ENCODE measurements around the gene PPP2R2C. TPM values are rescaled to one million over a fixed set of nuclear protein-coding genes. Genes with fewer than 3 reads are reported as not detected.

PPP2R2C gene
- total and polyA plus RNA-seq, 2 experiments from 2014 or later, result not detected

DNA sequence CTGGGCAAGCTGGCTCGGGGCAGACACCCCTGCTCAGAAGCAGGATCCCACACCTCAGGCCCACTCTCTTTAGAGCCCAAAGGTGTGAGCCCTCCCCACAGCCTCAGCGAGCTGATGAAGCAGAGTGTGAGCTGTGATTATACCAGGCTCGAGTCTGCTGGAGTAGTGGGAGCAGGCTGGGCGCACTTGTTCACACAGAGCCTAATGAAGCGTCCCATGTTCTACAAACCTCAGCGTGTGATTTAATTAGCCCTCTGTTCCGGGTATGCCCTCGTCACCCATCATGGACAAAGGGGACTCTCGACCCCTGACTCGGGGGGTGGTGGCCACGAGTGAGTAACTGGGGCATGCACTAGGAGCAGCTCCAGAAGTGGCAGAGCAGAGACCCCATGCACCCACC lies 62.3 kb downstream of the PPP2R2C start:
- no peak overlapping the region for H3K4me3 ChIP-seq
- in situ Hi-C loops (cut with MboI), result no loop called here
- no peak overlapping the region for H3K27ac ChIP-seq
- no peak overlapping the region for H2AFZ ChIP-seq
- H3K9me2 ChIP-seq (ENCODE audit: insufficient read depth), result no peaks in the 10 kb centered on the region
- no peaks in the 10 kb centered on the region for H3F3A ChIP-seq (ENCODE audit: insufficient read depth)
- no peak for DNase-seq
- no peaks in the 10 kb centered on the region for H4K20me1 ChIP-seq (ENCODE audit: insufficient read depth)
- WGBS, 2 experiments (ENCODE audit: low coverage in 1 of 2, low lambda C conversion rate in 2 of 2, missing lambda C conversion rate in 2 of 2), result 39 to 40% methylated on average over 11 of the region's 11 CpGs
- no peaks in the 10 kb centered on the region for H3K4me1 ChIP-seq (ENCODE audit: insufficient read depth)
- TF ChIP-seq EZH2 (IDR thresholded peaks at IDR 0.05; ENCODE audit: insufficient read depth, poor library complexity, severe bottlenecking) (no peak), EZH2phosphoT487 (IDR thresholded peaks at IDR 0.05; ENCODE audit: insufficient read depth, low read depth) (no peak)
- no peak overlapping the region for H3K9ac ChIP-seq
- no peaks in the 10 kb centered on the region for H3K36me3 ChIP-seq (ENCODE audit: low read depth)
- H3K4me2 ChIP-seq (ENCODE audit: unreplicated experiment), result no peak overlapping the region
- peaks cover 1% of the 10 kb centered on the region; the same call in 1 of the 2 replicates for H3K27me3 ChIP-seq (replicated peaks; ENCODE audit: insufficient read depth)
- H3K9me3 ChIP-seq (ENCODE audit: low read depth), result no peaks in the 10 kb centered on the region
- no peaks in the 10 kb centered on the region for H3K79me2 ChIP-seq (ENCODE audit: insufficient read depth)

DNA sequence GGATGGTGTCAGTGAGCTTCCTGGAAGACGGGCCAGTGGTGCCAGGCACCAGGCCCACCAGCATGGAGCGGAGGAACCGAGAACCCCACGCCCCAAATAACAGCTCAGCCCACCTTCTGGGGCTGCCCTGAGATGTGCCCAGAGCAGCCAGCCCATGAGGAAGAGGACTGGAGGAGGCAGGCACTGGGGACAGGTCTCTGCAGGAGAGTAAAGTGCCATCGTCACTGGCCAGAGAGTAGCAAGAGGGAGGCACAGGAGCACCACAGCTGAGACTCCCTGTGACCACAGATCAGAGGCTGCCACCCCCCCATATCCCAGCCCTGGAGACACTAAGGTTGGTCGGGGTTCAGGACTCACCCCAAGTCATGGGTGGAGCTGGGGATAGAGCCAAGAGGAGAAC lies 63.0 kb downstream of the PPP2R2C start:
- Histone ChIP-seq H4K20me1 (ENCODE audit: insufficient read depth) (no peaks in the 10 kb centered on the region), H3K27ac (no peak overlapping the region), H3K9me3 (ENCODE audit: low read depth) (no peaks in the 10 kb centered on the region), H3K9ac (no peak overlapping the region), H3K4me2 (ENCODE audit: unreplicated experiment) (no peak overlapping the region), H3K4me1 (ENCODE audit: insufficient read depth) (no peaks in the 10 kb centered on the region), H2AFZ (no peak overlapping the region), H3F3A (ENCODE audit: insufficient read depth) (no peaks in the 10 kb centered on the region), H3K36me3 (ENCODE audit: low read depth) (no peaks in the 10 kb centered on the region), H3K4me3 (no peak overlapping the region), H3K27me3 (replicated peaks; ENCODE audit: insufficient read depth) (peaks cover 8% of the 10 kb centered on the region; the same call in 1 of the 2 replicates), H3K79me2 (ENCODE audit: insufficient read depth) (no peaks in the 10 kb centered on the region), H3K9me2 (ENCODE audit: insufficient read depth) (no peaks in the 10 kb centered on the region)
- DNase-seq, result no peak
- TF ChIP-seq EZH2 (IDR thresholded peaks at IDR 0.05; ENCODE audit: insufficient read depth, poor library complexity, severe bottlenecking), result no peak
- in situ Hi-C loops (cut with MboI), result no loop called here
- 22 to 28% methylated on average over 6 of the region's 6 CpGs for WGBS, 2 experiments (ENCODE audit: low coverage in 1 of 2, low lambda C conversion rate in 2 of 2, missing lambda C conversion rate in 2 of 2)

DNA sequence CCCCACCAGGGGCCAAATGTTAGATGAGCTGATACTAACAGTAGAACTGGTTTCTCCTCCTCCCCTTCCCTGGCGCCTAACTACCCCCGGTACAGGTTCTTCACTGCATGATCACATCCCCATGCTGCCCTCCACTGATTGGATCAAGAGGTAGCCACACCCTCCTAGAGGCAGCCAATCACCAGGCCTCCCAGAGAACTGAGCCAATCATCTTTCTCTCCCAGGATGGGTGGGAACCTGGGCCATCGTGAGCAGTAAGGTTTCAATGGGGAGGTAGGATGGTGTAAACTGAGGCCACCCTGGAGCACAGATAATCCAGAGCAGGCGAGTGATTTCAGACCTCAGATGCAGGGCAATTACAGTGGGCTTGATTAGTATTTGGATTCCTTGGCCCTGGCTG lies 64.2 kb downstream of the PPP2R2C start:
- Histone ChIP-seq H3K4me1 (ENCODE audit: insufficient read depth) (no peaks in the 10 kb centered on the region), H4K20me1 (ENCODE audit: insufficient read depth) (no peaks in the 10 kb centered on the region), H3K27ac (no peak overlapping the region), H3K4me2 (ENCODE audit: unreplicated experiment) (no peak overlapping the region), H3K9me2 (ENCODE audit: insufficient read depth) (no peaks in the 10 kb centered on the region), H3K4me3 (no peak overlapping the region), H3F3A (ENCODE audit: insufficient read depth) (no peaks in the 10 kb centered on the region), H3K27me3 (replicated peaks; ENCODE audit: insufficient read depth) (peaks cover 10% of the 10 kb centered on the region; the same call in 1 of the 2 replicates), H3K79me2 (ENCODE audit: insufficient read depth) (no peaks in the 10 kb centered on the region), H3K9ac (no peak overlapping the region), H2AFZ (no peak overlapping the region), H3K36me3 (ENCODE audit: low read depth) (no peaks in the 10 kb centered on the region), H3K9me3 (ENCODE audit: low read depth) (no peaks in the 10 kb centered on the region)
- in situ Hi-C loops (cut with MboI), result no loop called here
- no peak for TF ChIP-seq EZH2phosphoT487 (IDR thresholded peaks at IDR 0.05; ENCODE audit: insufficient read depth, low read depth)
- no peak for TF ChIP-seq EZH2 (IDR thresholded peaks at IDR 0.05; ENCODE audit: insufficient read depth, poor library complexity, severe bottlenecking)
- DNase-seq, result no peak
- 46 to 48% methylated on average over 4 of the region's 4 CpGs for WGBS, 2 experiments (ENCODE audit: low coverage in 1 of 2, low lambda C conversion rate in 2 of 2, missing lambda C conversion rate in 2 of 2)

DNA sequence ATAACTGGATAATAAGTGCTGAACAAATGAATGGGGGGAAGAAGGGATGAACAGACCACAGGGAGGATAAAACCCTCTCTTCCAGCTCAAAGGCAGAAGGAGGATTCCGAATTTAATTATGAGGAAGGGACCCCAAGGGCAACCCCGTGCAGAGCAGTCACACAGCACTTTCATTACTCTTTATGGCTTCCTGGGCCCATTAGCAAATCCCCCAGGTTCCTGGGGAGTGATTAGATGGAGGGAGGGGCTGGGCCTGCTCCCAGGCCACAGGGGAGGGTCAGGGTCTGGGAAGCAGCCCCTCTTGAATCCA lies 67.1 kb downstream of the PPP2R2C start:
- H3K4me2 ChIP-seq (ENCODE audit: unreplicated experiment), result no peak overlapping the region

More for the DNA sequence above, 67.1 kb downstream of the PPP2R2C start:
- no peaks in the 10 kb centered on the region for H3F3A ChIP-seq (ENCODE audit: insufficient read depth)
- in situ Hi-C loops (cut with MboI), result no loop called here
- no peaks in the 10 kb centered on the region for H4K20me1 ChIP-seq (ENCODE audit: insufficient read depth)
- no peak overlapping the region for H3K27ac ChIP-seq
- no peak overlapping the region for H3K9ac ChIP-seq
- peaks cover 19% of the 10 kb centered on the region; the same call in 1 of the 2 replicates for H3K27me3 ChIP-seq (replicated peaks; ENCODE audit: insufficient read depth)
- no peaks in the 10 kb centered on the region for H3K36me3 ChIP-seq (ENCODE audit: low read depth)
- H2AFZ ChIP-seq, result no peak overlapping the region
- H3K4me3 ChIP-seq, result no peak overlapping the region
- no peaks in the 10 kb centered on the region for H3K4me1 ChIP-seq (ENCODE audit: insufficient read depth)
- WGBS, 2 experiments (ENCODE audit: low coverage in 1 of 2, low lambda C conversion rate in 2 of 2, missing lambda C conversion rate in 2 of 2), result 11 to 15% methylated on average over 2 of the region's 2 CpGs
- no peaks in the 10 kb centered on the region for H3K9me3 ChIP-seq (ENCODE audit: low read depth)
- TF ChIP-seq EZH2 (IDR thresholded peaks at IDR 0.05; ENCODE audit: insufficient read depth, poor library complexity, severe bottlenecking) (no peak), EZH2phosphoT487 (IDR thresholded peaks at IDR 0.05; ENCODE audit: insufficient read depth, low read depth) (no peak)
- no peaks in the 10 kb centered on the region for H3K79me2 ChIP-seq (ENCODE audit: insufficient read depth)
- H3K9me2 ChIP-seq (ENCODE audit: insufficient read depth), result no peaks in the 10 kb centered on the region
- no peak for DNase-seq
